ENCODE data around the gene TOMM34. TPM values are rescaled to one million over a fixed set of nuclear protein-coding genes. Genes with fewer than 3 reads are reported as not detected.

TOMM34 gene
- total RNA-seq, 1 donor = 16.3 TPM

DNA sequence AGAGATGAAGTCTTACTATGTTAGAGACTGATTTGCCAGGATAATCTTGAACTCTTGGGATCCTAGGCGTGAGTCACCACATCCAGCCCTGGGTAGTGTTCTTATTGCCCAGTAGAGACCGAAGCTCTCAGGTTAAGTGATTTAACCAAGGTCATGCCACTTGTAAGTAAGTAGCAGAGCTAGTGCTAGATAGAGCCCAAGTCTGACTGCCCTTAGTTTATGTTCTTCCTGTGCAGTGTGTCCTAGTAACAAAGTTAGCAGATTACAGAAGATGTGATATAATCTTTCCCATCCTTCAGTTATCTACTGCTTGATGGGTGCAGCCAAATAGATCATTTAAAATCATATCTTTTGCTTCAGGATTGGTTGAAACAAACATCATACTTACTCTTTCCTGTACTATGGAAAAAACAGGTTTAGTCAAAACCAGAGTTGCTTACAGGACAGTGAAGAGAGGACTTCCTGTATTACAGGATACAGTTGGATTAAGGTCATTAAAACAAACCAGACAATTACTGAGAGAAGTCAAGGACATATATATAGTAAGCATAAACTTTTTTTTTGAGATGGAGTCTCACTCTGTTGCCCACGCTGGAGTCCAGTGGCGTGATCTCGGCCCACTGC lies 59.9 kb downstream of the TOMM34 start:
- no peak for DNase-seq (ENCODE audit: insufficient read length, low spot score, missing footprints)
- TF ChIP-seq, protein P1, sequence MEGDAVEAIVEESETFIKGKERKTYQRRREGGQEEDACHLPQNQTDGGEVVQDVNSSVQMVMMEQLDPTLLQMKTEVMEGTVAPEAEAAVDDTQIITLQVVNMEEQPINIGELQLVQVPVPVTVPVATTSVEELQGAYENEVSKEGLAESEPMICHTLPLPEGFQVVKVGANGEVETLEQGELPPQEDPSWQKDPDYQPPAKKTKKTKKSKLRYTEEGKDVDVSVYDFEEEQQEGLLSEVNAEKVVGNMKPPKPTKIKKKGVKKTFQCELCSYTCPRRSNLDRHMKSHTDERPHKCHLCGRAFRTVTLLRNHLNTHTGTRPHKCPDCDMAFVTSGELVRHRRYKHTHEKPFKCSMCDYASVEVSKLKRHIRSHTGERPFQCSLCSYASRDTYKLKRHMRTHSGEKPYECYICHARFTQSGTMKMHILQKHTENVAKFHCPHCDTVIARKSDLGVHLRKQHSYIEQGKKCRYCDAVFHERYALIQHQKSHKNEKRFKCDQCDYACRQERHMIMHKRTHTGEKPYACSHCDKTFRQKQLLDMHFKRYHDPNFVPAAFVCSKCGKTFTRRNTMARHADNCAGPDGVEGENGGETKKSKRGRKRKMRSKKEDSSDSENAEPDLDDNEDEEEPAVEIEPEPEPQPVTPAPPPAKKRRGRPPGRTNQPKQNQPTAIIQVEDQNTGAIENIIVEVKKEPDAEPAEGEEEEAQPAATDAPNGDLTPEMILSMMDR (IDR thresholded peaks at IDR 0.05; ENCODE audit: extremely low read depth, low read depth, low read length) = no peak
- Histone ChIP-seq H3K27ac (ENCODE audit: low read depth, low read length) (no peak overlapping the region), H3K4me2 (ENCODE audit: insufficient read depth, low read length) (no peak overlapping the region), H3K9me3 (ENCODE audit: low read depth, low read length) (no peaks in the 10 kb centered on the region), H3K27me3 (ENCODE audit: insufficient read depth, low read length) (no peaks in the 10 kb centered on the region), H2AFZ (ENCODE audit: low read length) (no peak overlapping the region), H3K4me3 (ENCODE audit: insufficient read depth, low read length) (no peak overlapping the region), H4K20me1 (ENCODE audit: insufficient read depth, low read length) (peaks cover 73% of the 10 kb centered on the region), H3K36me3 (ENCODE audit: insufficient read depth, low read length) (peaks cover 44% of the 10 kb centered on the region), H3K79me2 (ENCODE audit: insufficient read depth, low read length) (peaks cover 98% of the 10 kb centered on the region), H3K4me1 (ENCODE audit: insufficient read depth, low read length) (peaks cover 17% of the 10 kb centered on the region)

DNA sequence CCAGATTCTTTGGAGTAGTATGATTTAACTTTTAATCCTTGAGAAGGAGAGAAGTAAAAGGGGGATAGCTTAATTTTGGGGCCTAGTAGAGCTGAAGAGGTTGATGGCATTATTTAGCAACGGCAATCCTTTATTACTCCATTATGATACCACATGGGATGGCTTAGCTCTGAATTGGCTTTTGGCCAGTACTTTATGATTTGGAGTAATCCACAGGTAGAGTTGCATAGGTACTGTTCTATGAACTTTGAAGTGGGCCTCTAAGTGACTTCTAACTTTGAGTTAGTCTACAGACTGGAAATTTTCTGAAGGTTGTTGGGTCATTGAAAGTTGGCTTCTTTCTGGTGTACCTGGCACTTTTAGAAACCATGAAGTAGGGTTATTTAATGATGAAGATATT lies 63.1 kb downstream of the TOMM34 start:
- Histone ChIP-seq H3K4me1 (ENCODE audit: insufficient read depth, low read length) (peaks cover 17% of the 10 kb centered on the region), H3K9me3 (ENCODE audit: low read depth, low read length) (no peaks in the 10 kb centered on the region), H3K27me3 (ENCODE audit: insufficient read depth, low read length) (no peaks in the 10 kb centered on the region), H2AFZ (ENCODE audit: low read length) (no peak overlapping the region), H3K4me3 (ENCODE audit: insufficient read depth, low read length) (no peak overlapping the region), H3K36me3 (ENCODE audit: insufficient read depth, low read length) (peaks cover 19% of the 10 kb centered on the region), H3K27ac (ENCODE audit: low read depth, low read length) (no peak overlapping the region), H4K20me1 (ENCODE audit: insufficient read depth, low read length) (peaks cover 81% of the 10 kb centered on the region), H3K79me2 (ENCODE audit: insufficient read depth, low read length) (peaks cover 100% of the 10 kb centered on the region), H3K4me2 (ENCODE audit: insufficient read depth, low read length) (no peak overlapping the region)
- TF ChIP-seq, protein P1 (IDR thresholded peaks at IDR 0.05; ENCODE audit: extremely low read depth, low read depth, low read length) = no peak
- no peak for DNase-seq (ENCODE audit: insufficient read length, low spot score, missing footprints)

DNA sequence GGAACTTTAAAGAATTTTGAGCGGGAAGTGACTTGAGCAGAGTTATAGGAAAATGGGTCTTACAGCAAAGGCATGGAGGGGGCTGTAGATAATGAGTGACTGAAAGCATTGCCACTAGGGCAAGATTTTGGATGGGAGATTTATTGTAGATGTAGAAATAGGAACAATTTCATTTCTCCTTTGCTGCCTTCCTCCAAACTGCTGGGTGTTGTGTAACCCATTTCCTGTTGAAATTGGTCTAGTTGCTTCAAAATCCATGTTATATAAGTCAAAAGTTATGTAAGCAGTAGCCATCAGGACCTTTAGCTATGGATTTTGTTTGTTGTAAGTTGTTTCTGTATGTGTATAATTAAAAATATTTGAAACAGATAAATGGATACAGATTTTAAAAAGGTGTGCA lies 63.6 kb downstream of the TOMM34 start:
- H3K4me3 ChIP-seq (ENCODE audit: insufficient read depth, low read length) = no peak overlapping the region
- TF ChIP-seq, protein P1 (IDR thresholded peaks at IDR 0.05; ENCODE audit: extremely low read depth, low read depth, low read length) = no peak
- peaks cover 13% of the 10 kb centered on the region for H3K4me1 ChIP-seq (ENCODE audit: insufficient read depth, low read length)
- no peak overlapping the region for H2AFZ ChIP-seq (ENCODE audit: low read length)
- peaks cover 14% of the 10 kb centered on the region for H3K36me3 ChIP-seq (ENCODE audit: insufficient read depth, low read length)
- H3K79me2 ChIP-seq (ENCODE audit: insufficient read depth, low read length) = peaks cover 100% of the 10 kb centered on the region
- H3K4me2 ChIP-seq (ENCODE audit: insufficient read depth, low read length) = peak overlapping the region; percentile 20
- DNase-seq (ENCODE audit: insufficient read length, low spot score, missing footprints) = no peak
- peaks cover 82% of the 10 kb centered on the region for H4K20me1 ChIP-seq (ENCODE audit: insufficient read depth, low read length)
- no peaks in the 10 kb centered on the region for H3K9me3 ChIP-seq (ENCODE audit: low read depth, low read length)
- H3K27me3 ChIP-seq (ENCODE audit: insufficient read depth, low read length) = no peaks in the 10 kb centered on the region
- H3K27ac ChIP-seq (ENCODE audit: low read depth, low read length) = no peak overlapping the region

DNA sequence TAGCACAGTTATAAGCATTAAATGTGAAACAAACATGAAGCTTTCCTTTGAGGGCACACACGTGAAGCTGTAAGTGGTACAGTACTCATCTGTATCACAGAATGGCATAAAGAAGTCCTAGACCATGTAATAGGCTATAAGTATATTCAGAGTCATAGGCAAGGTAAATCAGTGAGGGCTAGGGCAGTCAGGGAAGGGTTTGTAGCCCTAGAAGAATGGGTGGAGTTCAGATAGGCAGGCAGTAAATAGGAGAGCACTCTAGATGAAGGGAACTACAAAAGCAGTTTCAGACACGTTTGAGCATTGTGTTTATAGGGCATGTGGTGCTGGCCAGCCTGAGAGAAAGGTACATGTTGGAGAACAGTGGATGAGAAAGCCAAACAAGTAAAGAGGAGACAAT lies 65.2 kb downstream of the TOMM34 start:
- no peaks in the 10 kb centered on the region for H3K9me3 ChIP-seq (ENCODE audit: low read depth, low read length)
- H3K27ac ChIP-seq (ENCODE audit: low read depth, low read length) = no peak overlapping the region
- no peak overlapping the region for H2AFZ ChIP-seq (ENCODE audit: low read length)
- H3K4me1 ChIP-seq (ENCODE audit: insufficient read depth, low read length) = peaks cover 10% of the 10 kb centered on the region
- DNase-seq (ENCODE audit: insufficient read length, low spot score, missing footprints) = no peak
- peaks cover 76% of the 10 kb centered on the region for H4K20me1 ChIP-seq (ENCODE audit: insufficient read depth, low read length)
- H3K36me3 ChIP-seq (ENCODE audit: insufficient read depth, low read length) = peaks cover 7% of the 10 kb centered on the region
- H3K79me2 ChIP-seq (ENCODE audit: insufficient read depth, low read length) = peaks cover 98% of the 10 kb centered on the region
- H3K4me2 ChIP-seq (ENCODE audit: insufficient read depth, low read length) = no peak overlapping the region
- no peaks in the 10 kb centered on the region for H3K27me3 ChIP-seq (ENCODE audit: insufficient read depth, low read length)
- no peak overlapping the region for H3K4me3 ChIP-seq (ENCODE audit: insufficient read depth, low read length)
- TF ChIP-seq, protein P1 (IDR thresholded peaks at IDR 0.05; ENCODE audit: extremely low read depth, low read depth, low read length) = no peak

Small RNA genes within 50 kb of the gene (small RNA-seq; reads per million reads assigned to genes)
- not detected for gene RF00019

Other genes with a start within 250 kb of the TOMM34 start
- gene CCN5, start 245.0 kb downstream of the TOMM34 start, total RNA-seq = 520 and 687 TPM in 2 replicates
- gene KCNK15, start 214.5 kb downstream of the TOMM34 start, total RNA-seq = 81.3 and 121 TPM in 2 replicates
- 0.29 and 0.36 TPM in 2 replicates for gene RIMS4, start 149.9 kb downstream of the TOMM34 start, total RNA-seq
- gene YWHAB, start 74.7 kb downstream of the TOMM34 start, total RNA-seq = 121 and 135 TPM in 2 replicates
- gene PABPC1L, start 50.3 kb downstream of the TOMM34 start, total RNA-seq = 11.2 and 15.6 TPM in 2 replicates
- 33.3 and 33.7 TPM in 2 replicates for gene STK4, start 6.1 kb upstream of the TOMM34 start, total RNA-seq
- gene KCNS1, start 140.7 kb upstream of the TOMM34 start, total RNA-seq = 0.59 and 1.1 TPM in 2 replicates
- not detected in 2 replicates for gene WFDC5, start 154.8 kb upstream of the TOMM34 start, total RNA-seq
- not detected in 2 replicates for gene WFDC12, start 164.1 kb upstream of the TOMM34 start, total RNA-seq
- gene PI3, start 214.5 kb upstream of the TOMM34 start, total RNA-seq = not detected in 2 replicates
- not detected in 2 replicates for gene SEMG1, start 246.6 kb upstream of the TOMM34 start, total RNA-seq